ENCODE data around the gene IP6K3.
A peak's percentile ranks its signal among the peaks of the same experiment; 100 is the strongest.

Gene IP6K3

GRCh38 chr6:33777398-33778388, 31.0 kb upstream of the IP6K3 start:
- DNase-seq (ENCODE audit: low spot score): no peak

DNA sequence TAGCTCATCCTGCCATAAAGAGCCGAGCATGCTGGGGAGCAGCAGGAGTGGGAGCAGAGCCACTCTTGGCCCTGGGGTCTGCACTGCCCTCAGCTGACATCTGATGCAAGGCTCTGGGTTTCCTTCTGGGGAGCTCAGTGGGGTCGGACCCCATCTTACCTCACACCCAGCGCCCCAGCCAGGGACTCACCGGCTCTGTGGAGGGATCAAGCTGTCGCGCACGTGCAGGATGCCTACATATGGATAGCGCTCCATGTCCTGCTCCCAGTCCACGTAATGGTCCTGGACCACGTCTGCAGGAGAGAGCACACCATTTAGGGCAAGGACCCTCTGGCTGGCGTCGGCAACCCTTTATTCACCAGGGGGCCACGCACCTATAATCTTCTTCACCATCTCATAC, 30.1 kb upstream of the IP6K3 start:
- DNase-seq (ENCODE audit: low spot score): no peak

GRCh38 chr6:33776186-33776585, 29.5 kb upstream of the IP6K3 start:
- DNase-seq (ENCODE audit: low spot score): no peak

DNA sequence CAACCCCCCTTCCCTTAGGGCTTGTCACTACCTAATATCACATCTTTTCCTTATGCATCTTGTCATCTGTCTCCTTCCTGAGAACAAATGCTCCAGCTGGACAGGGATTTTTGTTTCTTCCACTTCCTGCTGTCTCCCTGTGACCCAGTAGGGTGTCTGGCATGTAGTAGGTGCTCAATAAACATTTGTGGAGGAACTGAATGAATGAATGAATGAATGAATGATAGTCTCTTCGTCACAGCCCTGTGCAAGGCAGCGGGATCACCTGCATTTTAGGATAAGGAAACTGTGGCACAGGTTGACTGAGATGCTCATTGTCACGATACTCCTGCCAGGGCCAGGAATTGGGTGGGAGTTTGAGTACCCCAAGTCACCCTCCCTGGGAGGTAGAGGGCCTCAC, 28.1 kb upstream of the IP6K3 start:
- no peak for DNase-seq (ENCODE audit: low spot score)

DNA sequence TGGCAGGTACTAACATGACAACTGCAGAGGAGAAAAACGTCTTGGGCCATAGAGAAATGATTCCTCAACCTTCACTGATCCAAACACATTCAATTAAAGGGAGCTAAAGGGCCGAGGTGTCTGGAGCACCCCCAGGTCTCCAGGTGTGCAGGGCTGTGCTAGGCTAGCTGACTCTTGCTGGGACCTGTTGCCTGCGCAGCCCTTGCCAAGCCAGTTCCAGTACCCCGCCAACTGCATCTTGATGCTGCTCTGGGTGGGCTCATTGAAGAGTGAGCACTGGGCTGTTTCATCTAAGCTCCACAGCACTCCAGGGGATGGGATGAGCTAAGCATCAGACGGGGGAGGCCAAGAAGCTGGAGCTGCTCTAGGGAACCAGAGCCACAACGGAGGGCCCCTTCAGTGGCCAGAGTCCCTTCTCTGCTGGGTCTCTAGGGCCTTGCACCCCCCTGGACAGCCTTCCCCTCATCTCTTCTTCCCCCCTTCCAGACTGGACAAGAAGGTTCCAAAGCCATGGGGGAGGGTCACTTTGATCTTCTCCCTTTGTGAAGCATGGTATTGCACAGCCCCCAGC, 26.3 kb upstream of the IP6K3 start:
- DNase-seq (ENCODE audit: low spot score): no peak

- DNase-seq (ENCODE audit: low spot score): no peak
Observed at GRCh38 chr6:33772082-33772830, 25.6 kb upstream of the IP6K3 start.

DNA sequence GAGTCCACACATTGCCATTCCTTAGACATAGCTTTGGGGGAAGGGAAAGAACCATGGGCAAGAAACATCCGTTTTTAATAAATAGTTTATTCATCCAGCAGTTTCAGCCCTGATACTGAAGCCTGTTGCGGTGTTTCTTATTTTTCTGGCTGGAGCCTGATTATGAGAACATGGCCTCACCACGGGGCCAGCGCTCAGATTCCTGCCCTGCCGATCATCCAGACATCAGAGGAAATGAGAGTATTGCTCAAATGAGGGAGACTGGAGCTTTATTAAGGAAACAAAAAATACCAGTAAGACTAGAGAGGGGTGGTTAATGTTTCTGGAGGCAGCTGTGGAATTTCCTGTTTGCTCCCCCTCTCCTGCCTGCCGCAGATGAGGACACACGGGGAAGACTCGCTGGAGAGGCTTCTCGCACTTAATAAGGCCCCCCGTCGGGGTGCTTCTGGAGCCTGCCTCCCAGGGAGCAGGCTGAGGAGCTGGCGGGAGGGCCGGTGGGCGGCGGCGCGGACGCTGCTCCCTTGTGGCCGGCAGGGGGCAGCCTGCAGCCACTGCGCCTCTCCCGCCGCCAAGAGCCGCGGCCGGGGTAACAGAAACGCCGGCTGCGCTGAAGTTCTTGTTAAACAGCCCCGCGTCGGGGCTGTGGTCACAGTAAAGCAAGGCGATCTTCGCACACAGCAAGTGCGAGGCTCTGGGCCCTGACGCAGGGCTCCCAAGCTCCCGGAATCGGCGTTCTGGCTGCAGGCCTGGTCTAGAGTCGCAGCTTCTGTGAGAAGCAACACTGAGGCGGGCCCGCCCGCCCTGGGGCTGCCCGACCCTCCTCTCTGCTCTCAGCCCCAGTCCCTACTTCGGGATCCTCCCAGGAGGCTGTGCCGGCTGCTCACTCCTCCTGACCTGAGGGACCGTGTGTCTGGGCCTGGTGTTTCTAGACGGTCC, 24.7 kb upstream of the IP6K3 start:
- peak; percentile 87 for DNase-seq (ENCODE audit: low spot score)

DNA sequence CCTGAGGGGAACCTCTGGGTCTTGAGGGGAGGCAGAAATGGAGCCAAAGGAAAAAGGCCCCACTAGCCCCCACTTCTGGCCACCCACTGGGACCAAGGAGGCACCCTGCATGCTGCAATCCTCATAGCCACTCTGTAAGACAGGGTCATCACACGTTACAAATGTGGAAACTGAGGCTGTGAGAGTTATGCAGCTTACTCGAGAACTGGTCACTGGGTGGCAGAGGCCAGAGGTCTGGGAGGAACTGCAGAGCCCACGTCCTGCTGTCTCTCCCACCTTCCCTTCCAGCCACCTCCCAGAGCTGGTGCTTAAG, 24.1 kb upstream of the IP6K3 start:
- no peak for DNase-seq (ENCODE audit: low spot score)

DNA sequence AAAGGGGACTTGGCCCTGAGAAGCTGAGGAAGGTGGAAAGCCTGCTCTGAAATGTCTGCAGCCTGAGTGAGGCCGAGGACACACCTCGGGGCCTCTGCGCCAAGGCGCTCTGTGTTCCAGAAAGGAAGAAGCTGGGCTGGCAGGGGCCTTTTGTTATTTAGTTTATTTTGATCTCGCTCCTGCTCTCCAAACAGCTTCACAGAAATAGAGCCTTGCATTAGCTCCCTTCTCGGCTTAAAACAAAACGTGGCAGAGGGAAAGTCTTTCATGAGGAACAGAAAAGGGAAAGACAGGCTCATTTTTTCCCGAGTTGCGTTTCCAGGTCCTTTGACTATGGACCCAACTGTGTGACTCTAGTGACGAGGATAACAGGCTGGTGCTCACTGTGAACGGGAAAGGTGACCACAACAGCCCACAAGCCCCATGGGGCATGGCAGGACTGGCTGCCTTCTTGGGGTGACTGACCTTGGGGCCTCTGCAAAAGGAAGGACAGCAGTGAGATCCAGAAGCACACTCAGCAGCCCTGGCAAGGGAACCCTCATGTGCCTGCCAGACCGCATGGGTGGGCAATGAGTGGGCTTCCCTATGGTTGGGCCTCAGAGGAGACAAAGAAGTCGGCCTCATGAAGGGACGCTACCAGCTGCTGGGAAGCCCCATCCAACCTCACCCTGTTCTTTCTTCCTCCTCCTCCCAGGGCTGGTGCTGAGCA, 23.6 kb upstream of the IP6K3 start:
- no peak for DNase-seq (ENCODE audit: low spot score)

GRCh38 chr6:33769248-33769821, 22.6 kb upstream of the IP6K3 start:
- no peak for DNase-seq (ENCODE audit: low spot score)

DNA sequence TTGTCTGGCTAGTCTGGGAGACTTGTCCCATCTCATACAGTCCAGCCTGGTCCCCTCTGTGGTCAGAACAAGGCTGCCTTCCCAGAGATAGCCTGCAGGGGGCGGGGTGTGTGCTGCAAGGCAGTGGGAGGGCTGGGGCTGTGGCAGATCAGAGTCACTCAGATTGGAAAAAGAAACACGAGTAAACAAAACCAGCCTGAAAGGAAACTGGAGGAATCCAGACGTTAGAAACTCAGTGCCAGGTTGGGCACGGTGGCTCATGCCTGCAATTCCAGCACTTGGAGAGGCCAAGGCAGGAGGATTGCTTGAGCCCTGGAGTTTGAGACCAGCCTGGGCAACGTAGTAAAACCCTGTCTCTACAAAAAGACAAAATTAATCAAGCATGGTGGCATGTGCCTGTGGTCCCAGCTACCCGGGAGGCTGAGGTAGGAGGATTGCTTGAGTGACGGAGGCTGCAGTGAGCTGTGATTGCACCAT, 22.0 kb upstream of the IP6K3 start:
- DNase-seq (ENCODE audit: low spot score): peak; percentile 87

- DNase-seq (ENCODE audit: low spot score): no peak
Observed at GRCh38 chr6:33766921-33767907, 20.5 kb upstream of the IP6K3 start.

- no peak for DNase-seq (ENCODE audit: low spot score)
Observed at GRCh38 chr6:33765368-33765767, 18.7 kb upstream of the IP6K3 start.

DNA sequence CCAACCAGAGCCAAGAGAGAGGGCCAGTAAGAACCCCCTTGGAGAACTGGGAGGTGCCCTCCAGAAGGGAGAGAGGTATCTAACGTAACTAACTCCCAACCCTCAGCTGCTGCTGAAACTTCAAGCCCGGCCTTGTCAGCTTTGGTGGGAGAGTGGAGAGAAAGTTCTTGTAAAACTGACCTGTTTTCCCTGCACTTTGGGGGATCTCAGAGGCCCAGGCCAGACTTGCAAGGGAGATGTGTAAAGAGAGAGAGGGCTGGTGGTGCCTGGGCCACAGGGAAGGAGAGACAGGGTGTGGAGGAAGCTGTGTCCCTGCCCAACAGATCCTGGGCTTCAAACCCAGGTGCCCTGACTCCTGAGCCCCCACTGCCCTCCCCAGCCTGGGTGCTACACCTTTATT, 17.3 kb upstream of the IP6K3 start:
- DNase-seq (ENCODE audit: low spot score): no peak

DNA sequence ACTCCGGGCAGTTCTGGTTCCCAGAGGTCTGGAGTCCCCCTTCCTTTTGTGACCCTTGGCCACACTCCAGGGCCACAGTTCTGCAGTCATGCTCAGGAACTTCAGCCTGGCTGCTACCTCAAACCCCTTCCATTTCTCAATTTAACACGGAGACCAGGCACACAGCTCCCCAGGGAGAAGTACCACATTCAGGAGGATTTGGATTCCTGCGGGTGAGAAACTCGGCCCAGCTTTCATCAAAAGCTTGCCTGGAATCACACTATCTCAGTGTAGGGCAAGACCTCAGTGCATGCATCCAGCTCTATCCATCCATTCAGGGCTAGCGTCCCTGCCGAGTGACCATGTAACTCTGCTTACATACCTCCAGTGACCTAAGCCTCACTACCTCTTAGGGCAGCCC, 16.8 kb upstream of the IP6K3 start:
- no peak for DNase-seq (ENCODE audit: low spot score)

- DNase-seq (ENCODE audit: low spot score): no peak
Observed at GRCh38 chr6:33762713-33763112, 16.0 kb upstream of the IP6K3 start.

DNA sequence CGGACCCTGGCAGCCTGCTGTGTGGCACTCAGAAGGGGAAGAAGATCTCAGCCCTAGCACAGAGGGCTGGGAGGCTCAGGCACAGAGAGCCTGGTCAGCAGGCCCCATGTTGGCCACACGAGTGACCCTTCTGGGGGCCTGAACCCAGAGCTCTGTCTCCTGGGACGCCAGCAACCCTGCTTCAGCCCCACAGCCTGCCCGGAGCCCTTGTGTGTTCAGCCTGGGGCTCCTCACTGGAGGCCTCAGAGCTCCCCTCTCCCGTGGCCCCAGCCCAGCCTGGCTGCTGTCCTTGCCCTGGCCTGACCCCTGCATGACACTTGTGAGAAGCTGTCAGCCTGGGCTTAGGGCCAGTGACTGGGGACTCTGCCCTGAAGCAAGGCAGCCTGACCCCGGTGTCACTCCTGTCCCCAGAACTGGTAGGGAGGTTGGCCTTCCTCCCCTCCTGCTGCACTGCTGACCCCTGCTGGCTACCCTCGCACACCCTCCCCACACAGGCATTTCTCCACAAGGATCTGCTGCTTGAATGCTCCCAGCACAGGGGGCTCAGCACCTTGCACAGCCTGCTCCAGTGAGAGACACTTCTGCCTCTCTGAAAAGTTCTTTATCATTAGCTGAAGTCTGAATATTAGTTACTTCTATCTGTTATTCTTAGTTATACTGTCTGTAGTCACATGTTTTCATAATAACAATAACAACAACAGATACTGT, 15.4 kb upstream of the IP6K3 start:
- DNase-seq (ENCODE audit: low spot score): no peak

DNA sequence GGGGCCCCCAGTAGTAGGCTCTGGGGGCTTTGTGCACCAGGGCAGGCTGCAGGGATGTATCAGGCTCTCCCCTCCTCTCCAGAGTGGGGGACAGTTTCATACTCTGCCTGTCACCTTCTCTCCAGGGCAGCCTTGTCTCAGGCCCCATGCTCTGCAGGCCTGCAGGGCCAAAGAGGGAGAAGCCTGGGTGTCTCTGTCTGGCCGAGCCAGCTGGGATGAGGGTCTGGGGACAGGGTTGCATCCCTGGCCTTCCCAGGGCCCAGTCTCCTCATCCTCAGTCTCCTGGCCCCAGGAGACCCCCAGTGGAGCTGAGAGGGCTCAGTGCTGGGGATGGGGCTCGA, 14.8 kb upstream of the IP6K3 start:
- DNase-seq (ENCODE audit: low spot score): no peak
